HG02884 (cell line): ENCODE measurements around the gene CPEB2.

Source experiments
- ATAC-seq: cut with Tn5 transposase; IDR thresholded peaks from one replicate; pipeline ENCODE4 v1.9.1; 2021; ENCODE audit warnings: mild to moderate bottlenecking, moderate library complexity; ENCODE audit not compliant: unreplicated experiment

CPEB2 gene

GRCh38 chr4:15116509-15117079, 114.3 kb downstream of the CPEB2 start:
- no peak for ATAC-seq

GRCh38 chr4:15117270-15117946, 115.1 kb downstream of the CPEB2 start:
- no peak for ATAC-seq

- no peak for ATAC-seq
Observed at GRCh38 chr4:15118292-15118691, 116.0 kb downstream of the CPEB2 start.
